ENCODE results near the gene GABRB2.

GRCh38 chr5:161397448-161397847 is 149.1 kb downstream of the GABRB2 start:
- no peak for TF ChIP-seq CTCF (IDR thresholded peaks at IDR 0.05)
- no peak for TF ChIP-seq POLR2AphosphoS5 (IDR thresholded peaks at IDR 0.05; ENCODE audit: low read depth, low read length)
- no peak for TF ChIP-seq SIN3A (IDR thresholded peaks at IDR 0.05; ENCODE audit: borderline replicate concordance, insufficient read depth, low read depth, low read length)

Data from Panc1 (cell line).